GM15510 (cell line): ENCODE data around the gene ATP6AP2.

Experiments
- POLR2A ChIP-seq: IDR thresholded peaks from 3 replicates; pipeline ENCODE4 v1.6.1; 2011; ENCODE audit warnings: borderline replicate concordance; ENCODE audit not compliant: insufficient read length; ENCODE audit errors: extremely low read depth

The ATP6AP2 gene

DNA sequence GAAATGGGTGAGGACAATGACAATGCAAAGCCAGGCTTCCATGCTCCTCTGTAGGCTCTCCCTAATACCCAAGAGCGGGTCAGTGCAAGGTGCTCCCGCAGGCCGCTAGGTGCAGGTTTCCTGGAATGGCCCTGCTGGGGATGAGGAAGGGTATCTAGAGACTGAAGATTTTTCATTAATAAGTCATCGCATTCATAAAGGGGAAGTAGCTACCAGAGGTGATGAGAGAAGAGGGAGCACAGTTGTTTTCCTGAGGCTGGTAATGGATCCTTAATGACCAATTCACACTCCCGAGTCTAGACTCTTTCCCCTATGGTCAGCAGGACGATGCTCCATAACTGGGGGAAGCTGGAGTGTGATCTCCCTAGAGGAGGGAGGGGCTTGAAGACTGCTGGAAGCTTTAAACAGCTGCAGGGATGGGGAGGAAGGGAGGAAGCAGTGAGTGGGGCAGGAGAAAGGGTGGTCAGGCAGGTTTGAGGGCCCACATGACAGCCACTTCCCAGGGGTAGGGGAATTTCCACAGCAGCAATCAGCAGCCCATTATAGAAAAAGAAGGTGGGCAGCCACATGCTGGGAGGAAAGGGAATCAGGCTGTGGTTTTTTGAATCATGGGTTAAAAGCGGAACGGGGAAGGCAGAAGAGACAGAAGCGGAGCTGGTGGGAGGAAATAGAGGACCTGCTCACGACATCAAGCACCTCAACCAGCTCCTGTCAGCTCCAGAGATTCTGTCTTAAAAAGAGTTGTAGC lies 10.2 kb upstream of the ATP6AP2 start:
- TF ChIP-seq POLR2A: no peak

DNA sequence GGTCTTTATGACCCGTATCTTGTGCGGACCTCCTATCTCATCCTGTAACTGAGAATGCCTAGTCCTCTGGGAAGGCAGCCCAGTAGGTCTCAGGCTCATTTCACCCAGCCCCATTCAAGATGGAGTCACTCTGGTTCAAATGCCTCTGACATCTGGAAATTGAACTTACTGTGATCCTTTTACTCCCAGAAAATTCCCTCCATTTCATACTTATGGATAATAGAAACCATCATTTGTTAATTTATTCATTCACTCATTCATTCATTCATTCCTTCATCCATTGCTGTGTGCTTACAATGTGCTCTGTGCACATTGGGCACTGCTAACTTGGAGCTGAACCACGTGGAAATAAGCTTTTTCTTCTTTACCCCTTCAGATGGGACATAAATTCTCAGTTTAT lies 9.2 kb upstream of the ATP6AP2 start:
- no peak for TF ChIP-seq POLR2A

DNA sequence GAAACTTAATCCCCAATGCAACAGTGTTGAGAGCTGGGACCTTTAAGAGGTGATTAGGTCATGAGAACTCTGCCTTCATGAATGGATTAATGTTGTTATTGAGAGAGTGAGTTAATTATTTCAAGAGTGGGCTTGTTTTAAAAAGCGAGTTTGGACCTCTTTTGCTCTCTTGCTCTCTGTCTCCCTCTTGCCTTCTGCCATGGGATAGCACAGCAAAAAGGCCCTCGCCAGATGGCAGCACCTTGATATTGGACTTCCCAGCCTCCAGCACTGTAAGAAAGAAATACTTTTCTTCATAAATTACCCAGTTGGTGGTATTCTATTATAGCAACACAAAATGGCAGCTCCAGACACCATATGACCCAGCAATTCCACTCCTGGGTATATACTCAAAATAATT lies 7.0 kb upstream of the ATP6AP2 start:
- TF ChIP-seq POLR2A: no peak

DNA sequence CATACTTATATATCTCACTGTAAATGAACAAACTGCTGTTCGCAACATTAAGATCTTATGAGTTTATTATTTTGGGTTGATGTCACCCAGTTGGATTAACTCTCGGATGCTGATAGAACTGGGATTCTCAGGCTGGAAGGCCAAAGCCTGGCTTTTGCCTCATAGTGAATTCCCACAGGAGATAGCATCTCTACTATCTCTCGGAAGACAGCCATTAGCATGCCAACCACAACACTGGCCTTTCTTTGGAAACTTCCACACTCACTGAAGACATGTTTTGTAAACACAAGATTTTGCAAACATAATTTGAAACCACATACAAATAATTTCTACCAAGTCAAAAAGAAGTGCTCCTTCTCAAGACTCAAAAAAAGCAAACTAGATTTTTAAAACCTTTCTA lies 4.5 kb upstream of the ATP6AP2 start:
- no peak for TF ChIP-seq POLR2A

DNA sequence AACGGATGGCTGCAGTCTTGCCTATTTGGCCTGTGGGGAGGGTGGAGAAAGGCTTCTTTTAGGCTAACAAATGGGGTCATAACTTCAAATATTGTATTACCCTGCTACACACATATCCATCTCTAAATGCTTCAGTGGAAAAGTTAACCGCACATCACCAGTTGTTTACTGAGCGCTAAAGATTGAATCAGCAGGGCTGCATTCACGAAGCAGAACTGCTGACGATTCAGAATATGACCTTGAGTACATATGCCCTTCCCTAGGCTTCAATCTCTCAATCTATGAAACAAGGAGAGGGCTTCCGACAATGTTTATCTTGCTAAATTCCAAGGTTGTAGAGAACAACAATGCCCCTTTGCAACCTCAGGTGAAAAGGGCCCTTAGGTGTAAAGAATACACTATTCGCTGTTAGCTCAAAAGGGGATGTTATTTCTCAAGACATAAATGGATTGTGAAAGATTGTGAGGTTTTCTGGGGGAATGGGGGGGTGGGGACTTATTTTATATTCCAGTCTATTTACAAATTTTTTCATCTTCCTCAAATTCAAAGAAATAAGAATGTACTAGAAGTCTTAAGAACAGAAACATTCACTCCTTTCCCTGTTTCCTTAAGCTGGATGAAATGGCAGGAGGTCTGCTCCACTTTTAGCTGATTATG lies 2.6 kb upstream of the ATP6AP2 start:
- no peak for TF ChIP-seq POLR2A

DNA sequence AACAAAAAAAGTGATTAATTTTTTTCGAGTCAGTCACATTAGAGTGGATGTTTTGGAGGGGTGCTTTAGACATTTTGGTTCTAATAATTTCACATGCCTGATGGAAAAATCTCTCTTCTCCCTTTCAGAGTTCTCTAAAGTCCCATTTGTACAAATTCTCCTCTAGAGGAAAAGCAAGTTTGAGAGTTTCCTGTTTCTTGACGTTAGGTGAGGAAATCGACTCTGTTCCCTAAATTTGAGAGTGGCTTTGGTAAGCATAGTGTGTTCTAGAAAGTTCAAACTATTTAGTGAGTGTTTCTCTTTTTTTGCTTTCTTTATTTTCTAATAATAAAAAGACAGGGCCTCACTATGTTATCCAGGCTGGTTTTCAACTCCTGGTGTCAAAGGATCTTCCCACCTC lies 1.6 kb upstream of the ATP6AP2 start:
- no peak for TF ChIP-seq POLR2A

DNA sequence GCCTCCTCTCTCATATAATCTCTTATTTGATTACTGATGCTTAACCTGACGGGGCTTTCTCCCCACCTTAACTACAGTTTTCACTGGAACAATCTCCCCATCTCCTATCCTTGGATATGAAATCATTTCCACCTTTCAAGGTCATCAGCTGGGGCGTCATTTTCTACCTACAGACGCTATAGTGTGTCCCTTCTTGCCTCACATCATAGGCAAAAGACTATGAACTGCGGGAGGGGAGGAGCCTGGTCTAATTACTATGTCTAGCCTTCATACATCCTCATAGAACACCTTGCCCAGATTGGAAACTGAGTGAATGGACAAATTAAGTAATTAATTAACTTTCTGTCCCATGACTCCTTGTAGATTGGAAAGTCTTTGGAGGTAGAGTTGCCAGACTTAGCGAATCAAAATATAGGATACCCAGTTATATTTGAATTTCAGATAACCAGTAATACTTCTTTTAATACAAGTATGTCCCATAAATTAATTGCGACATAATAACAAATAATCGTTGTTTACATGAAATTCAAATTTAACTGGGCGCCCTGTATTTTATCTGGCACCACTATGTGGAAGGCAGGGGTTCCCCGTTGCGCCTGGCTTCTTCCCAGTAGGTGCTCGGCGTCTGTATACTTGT lies 752 bp upstream of the ATP6AP2 start:
- TF ChIP-seq POLR2A: no peak

DNA sequence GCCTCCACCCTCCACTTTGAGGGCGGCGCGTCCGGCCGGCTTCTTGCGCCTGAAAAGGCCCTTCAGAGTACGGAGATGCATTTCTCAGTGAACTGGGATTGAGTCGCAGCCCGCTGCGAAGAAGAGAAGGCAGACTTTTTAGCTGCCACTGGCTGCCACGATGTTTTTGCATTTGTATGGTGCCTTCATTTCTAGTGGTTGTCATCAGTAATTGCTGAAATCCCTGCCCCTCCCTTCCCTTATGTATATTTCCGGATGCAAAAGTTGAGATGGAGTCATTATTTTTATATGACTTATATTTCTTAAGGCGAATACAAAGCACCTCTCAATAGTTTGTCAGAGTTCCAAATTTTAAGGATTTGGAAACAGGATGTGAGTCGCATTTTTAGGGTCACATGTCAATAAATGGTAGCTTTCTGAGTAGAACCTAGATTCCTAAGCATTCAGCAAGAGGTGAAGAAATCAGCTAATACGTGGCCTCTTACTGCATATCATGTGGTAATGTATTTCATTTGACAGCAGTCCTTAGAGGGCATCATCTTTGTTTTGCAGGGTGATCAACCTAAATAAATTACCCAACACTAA lies 658 bp downstream of the ATP6AP2 start:
- TF ChIP-seq POLR2A: no peak

DNA sequence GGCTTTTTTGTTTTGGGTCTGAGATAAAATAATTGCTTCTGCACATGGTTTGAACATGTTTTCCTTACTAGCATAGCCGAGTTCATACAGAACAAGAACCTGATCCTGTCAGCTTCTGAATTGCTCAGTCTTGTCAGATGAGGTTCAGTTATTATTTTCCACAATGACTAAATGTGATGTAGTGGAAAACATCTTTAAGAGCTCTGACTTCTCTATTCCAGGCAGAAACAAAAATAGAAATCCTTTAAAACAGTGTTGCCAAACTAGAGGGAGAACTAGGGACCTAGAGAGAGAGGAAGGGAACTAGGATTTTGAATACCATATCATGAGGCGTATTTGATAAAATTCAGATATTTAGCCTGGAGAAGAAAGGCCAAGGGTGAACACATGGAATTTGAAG lies 2.0 kb downstream of the ATP6AP2 start:
- no peak for TF ChIP-seq POLR2A

DNA sequence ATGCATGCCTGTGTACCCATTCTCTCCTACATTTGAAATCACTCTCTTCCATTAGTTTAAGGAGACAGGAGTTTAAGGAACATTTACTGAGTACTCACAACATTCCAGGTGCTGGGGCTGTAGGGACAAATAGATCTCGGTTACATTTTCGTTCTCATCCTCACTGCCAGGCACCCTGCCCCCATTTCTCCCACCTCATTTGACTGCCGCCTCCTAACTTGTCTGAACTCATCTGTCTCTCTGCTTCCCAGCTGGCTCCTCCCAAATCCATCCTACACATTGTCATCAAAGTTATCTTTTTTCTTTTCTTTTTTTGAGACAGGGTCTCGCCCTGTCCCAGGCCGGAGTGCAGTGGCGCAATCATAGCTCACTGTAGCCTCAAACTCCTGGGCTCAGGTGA lies 22.7 kb downstream of the ATP6AP2 start:
- TF ChIP-seq POLR2A: no peak

DNA sequence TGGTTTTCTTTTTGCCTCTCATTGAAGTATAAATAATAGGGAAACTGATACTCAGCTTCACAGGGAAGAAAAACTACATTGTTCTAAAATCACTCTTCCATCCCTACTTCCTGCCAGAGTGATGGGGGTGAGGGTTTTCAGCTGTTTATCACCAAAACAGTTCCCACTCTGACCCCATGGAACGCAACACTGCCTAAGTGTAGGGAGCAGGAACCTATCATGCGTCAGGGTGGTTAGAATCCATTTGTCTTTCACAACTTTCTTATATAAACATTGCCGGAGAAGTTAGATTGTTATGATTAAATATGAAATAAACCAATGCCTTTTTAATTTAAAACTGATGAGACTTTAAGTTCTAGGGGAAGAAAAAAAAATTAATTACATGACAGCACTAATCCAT lies 26.6 kb downstream of the ATP6AP2 start:
- TF ChIP-seq POLR2A: no peak

DNA sequence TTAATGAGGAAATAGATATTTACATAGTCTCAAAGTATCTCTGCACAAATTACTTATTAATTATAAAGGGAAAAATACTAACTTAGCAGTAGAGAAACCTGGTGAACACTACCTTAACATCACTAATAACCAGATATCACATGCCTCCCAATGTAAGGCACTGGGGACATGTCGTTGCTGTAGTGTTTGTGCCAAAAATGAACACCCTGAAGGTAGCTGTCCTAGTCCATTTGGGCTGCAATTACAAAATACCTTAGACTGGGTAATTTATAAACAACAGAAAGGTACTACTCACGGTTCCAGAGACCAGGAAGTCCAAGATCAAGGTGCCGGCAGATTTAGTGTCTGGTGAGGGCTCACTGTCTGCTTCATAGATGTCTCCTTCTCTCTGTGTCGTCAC lies 31.7 kb downstream of the ATP6AP2 start:
- no peak for TF ChIP-seq POLR2A

DNA sequence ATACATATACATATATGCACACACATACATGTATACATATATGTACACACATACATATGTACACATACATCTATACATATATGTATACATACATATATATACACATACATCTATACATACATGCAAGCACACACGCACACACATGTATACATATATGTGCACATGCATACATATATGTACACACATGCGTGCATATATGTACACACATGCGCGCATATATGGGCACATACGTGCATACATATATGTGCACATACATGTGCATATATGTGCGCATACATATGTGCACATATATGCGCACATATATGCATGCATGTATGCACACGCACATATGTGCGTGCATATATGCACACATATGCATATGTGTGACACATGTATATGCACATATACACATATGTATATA lies 35.2 kb downstream of the ATP6AP2 start:
- TF ChIP-seq POLR2A: no peak

DNA sequence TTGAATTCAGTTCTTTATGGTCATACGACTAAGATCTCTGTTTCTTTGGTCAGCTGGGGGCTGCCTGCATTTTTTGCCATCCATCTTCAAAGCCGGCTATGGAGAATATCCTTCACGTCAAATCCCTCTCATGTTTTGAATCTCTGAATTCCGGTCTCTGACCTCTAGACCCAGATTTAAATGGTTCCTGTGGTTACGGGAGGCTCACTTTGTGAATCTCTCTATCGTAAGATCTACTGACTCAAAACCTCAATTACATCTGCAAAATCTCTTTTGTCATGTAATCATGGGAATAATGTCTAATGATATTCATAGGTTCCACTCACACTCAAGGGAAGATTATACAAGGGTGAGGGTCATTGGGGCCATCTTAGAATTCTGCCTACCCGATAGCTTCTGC lies 36.8 kb downstream of the ATP6AP2 start:
- no peak for TF ChIP-seq POLR2A

DNA sequence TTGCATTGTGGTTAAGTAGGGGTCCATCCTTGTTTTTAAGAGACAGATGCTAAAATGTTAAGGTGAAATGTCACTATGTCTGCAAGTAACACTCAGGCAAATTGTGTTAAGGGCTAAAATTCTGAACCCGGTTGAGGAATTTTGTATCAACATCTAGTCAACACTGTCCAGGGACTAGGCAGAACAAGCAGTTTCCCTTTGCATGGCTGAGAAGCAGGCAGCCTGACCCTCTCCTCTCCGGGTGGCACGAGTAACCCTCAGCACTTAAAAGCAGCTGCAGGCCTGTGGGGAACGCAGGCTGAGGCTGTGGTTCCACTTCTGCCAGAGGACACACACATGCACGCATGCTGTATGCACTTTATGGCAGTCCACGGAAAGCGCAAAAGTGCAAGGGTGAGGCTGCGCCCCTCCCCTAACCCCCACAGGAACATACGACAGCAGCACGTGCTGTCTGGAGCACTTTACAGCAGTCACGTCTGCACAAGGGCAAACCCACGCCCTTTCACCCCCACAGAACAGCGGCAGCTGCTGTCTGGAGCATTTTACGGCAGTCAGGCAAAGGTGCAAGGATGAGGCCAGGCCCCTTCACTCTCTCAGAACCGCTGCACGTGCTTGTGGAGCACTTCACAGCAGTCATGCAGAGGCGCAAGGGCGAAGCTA lies 41.8 kb downstream of the ATP6AP2 start:
- no peak for TF ChIP-seq POLR2A

DNA sequence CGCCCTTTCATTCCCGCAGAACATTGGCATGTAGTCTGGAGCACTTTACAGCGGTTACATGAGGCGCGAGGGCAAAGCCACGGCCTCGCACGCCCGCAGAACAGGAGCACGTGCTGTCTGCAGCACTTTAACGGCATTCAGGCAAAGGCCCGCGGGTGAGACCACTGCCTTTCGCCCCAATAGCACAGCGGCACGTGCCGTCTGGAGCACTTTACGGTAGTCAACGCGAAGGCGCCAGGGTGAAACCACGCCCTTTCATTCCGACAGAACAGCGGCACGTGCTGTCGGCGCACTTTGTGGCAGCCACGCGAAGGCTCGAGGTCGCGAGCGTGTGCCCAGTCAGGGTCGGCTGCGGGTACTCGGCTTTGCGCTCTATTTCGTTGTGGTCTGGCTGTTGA lies 42.4 kb downstream of the ATP6AP2 start, which contains the start of gene MPC1L:
TSS of gene MPC1L (plus strand) at position 290 of the 398 bp plus-strand sequence. CDS start 138 bp downstream, outside the sequence.
- no peak for TF ChIP-seq POLR2A

DNA sequence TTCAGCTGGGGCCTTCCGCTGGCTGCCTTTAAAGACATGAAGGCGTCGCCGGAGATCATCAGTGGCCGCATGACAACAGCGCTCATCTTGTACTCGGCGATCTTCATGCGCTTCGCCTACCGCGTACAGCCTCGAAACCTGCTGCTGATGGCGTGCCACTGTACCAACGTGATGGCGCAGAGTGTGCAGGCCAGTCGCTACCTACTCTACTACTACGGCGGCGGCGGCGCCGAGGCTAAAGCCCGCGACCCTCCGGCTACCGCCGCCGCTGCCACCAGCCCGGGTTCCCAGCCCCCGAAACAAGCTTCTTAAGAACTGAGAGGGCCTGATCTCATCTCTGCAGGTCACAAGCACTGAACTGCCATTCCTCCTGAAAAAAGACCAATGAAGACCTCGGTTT lies 42.9 kb downstream of the ATP6AP2 start:
- TF ChIP-seq POLR2A: no peak
